MCF 10A (cell line): ENCODE measurements around the gene CBLN4. TPM values are rescaled to one million over a fixed set of nuclear protein-coding genes. Genes with fewer than 3 reads are reported as not detected.

Source experiments
- BruUV-seq: library from RNA; stranded (reverse); fragments of 400-500 nt; replicated peaks from 2 replicates; lab custom pipeline; 2021; lab: Mats Ljungman, UMichigan
- CTCF ChIA-PET: fragments of 300-600 bp; sonication (Branson Sonifier 250); formaldehyde crosslinking; extraction: SDS; loops from one replicate; lab custom pipeline; 2021; ENCODE audit warnings: antibody characterized with exemption, inconsistent platforms; lab: Yijun Ruan, JAX
- POLR2A ChIA-PET: fragments of 300-600, 350-650 bp; sonication (Branson Sonifier 250); formaldehyde crosslinking; extraction: SDS; loops from one replicate; lab custom pipeline; 2020; ENCODE audit warnings: antibody characterized with exemption, inconsistent platforms; lab: Yijun Ruan, JAX
- DNase-seq: peaks from one replicate; pipeline ENCODE4 v3.0.0-alpha.2; 2018; ENCODE audit not compliant: unreplicated experiment
- H3K27ac Mint-ChIP-seq: one replicate; pipeline ENCODE4 v1.8.0; 2022; ENCODE audit warnings: mild to moderate bottlenecking, low read depth, mixed read lengths; ENCODE audit not compliant: unreplicated experiment
- H3K27me3 Mint-ChIP-seq: one replicate; pipeline ENCODE4 v1.8.0; 2022; ENCODE audit warnings: mixed read lengths; ENCODE audit not compliant: insufficient read depth, unreplicated experiment
- H3K36me3 Mint-ChIP-seq: one replicate; pipeline ENCODE4 v1.8.0; 2022; ENCODE audit warnings: mild to moderate bottlenecking, moderate library complexity, mixed read lengths; ENCODE audit not compliant: insufficient read depth, unreplicated experiment
- H3K4me1 Mint-ChIP-seq: one replicate; pipeline ENCODE4 v1.8.0; 2022; ENCODE audit warnings: mixed read lengths; ENCODE audit not compliant: insufficient read depth, unreplicated experiment
- H3K4me3 Mint-ChIP-seq: one replicate; pipeline ENCODE4 v1.8.0; 2022; ENCODE audit warnings: mild to moderate bottlenecking, moderate library complexity, mixed read lengths; ENCODE audit not compliant: unreplicated experiment
- H3K9me3 Mint-ChIP-seq: one replicate; pipeline ENCODE4 v1.8.0; 2022; ENCODE audit warnings: mixed read lengths; ENCODE audit not compliant: unreplicated experiment
- CTCF ChIP-seq: fragments of 200-600 bp; IDR thresholded peaks from one replicate; pipeline ENCODE4 v1.8.0; 2022; ENCODE audit warnings: antibody characterized with exemption, mild to moderate bottlenecking; ENCODE audit not compliant: unreplicated experiment
- intact Hi-C: fragments of 100-400 bp; cut with micrococcal nuclease; formaldehyde crosslinking; loops from 2 replicates; pipeline ENCODE4 v1.14.1; 2022
- total RNA-seq: library from RNA; stranded (reverse); gene quantifications from 2 replicates; pipeline ENCODE4 v1.2.3, GENCODE V29; 2022

The CBLN4 gene
- total RNA-seq, 1 experiment from 2014 or later: not detected

- POLR2A ChIA-PET: interaction anchor here (0.7 kb wide), 1 partner anchor 15 kb away, joined by 3 read pairs; no protein-coding TSS in a partner anchor
- Mint-ChIP-seq H3K4me3 (no peak overlapping the region), H3K9me3 (peaks cover 31% of the 10 kb centered on the region), H3K27me3 (no peaks in the 10 kb centered on the region), H3K4me1 (no peaks in the 10 kb centered on the region), H3K36me3 (no peaks in the 10 kb centered on the region), H3K27ac (no peak overlapping the region)
- CTCF ChIA-PET: interaction anchor here (0.6 to 0.7 kb wide), 2 partner anchors 153 to 482 kb away, joined by 3 read pairs; no protein-coding TSS in a partner anchor
- DNase-seq: no peak
- intact Hi-C loops: no loop called here
- BruUV-seq: no TSS peak
- no peak for TF ChIP-seq CTCF
These were observed 12.9 kb upstream of the CBLN4 start for GRCh38 chr20:56018194-56018593.

- ChIA-PET CTCF (interaction anchor here (0.6 kb wide), 1 partner anchor 482 kb away, joined by 3 read pairs; no protein-coding TSS in a partner anchor), POLR2A (interaction anchor here (0.7 kb wide), 1 partner anchor 14 kb away, joined by 3 read pairs; no protein-coding TSS in a partner anchor)
- Mint-ChIP-seq H3K9me3 (peaks cover 32% of the 10 kb centered on the region), H3K27ac (no peak overlapping the region), H3K36me3 (no peaks in the 10 kb centered on the region), H3K4me1 (no peaks in the 10 kb centered on the region), H3K4me3 (no peak overlapping the region), H3K27me3 (no peaks in the 10 kb centered on the region)
- BruUV-seq: no TSS peak
- intact Hi-C loops: no loop called here
- no peak for TF ChIP-seq CTCF
- DNase-seq: no peak
These were observed 12.2 kb upstream of the CBLN4 start for GRCh38 chr20:56017560-56017959.

- DNase-seq: no peak
- no peaks in the 10 kb centered on the region for H3K36me3 Mint-ChIP-seq
- no TSS peak for BruUV-seq
These were observed 9.7 kb upstream of the CBLN4 start for GRCh38 chr20:56014998-56015397.

GRCh38 chr20:56014151-56014550 lies 8.8 kb upstream of the CBLN4 start:
- peaks cover 28% of the 10 kb centered on the region for H3K9me3 Mint-ChIP-seq
- H3K27ac Mint-ChIP-seq: no peak overlapping the region
- intact Hi-C loops: no loop called here
- H3K27me3 Mint-ChIP-seq: no peaks in the 10 kb centered on the region
- no peak overlapping the region for H3K4me3 Mint-ChIP-seq
- BruUV-seq: no TSS peak
- no peak for TF ChIP-seq CTCF
- H3K4me1 Mint-ChIP-seq: no peaks in the 10 kb centered on the region
- DNase-seq: no peak
- CTCF ChIA-PET: no interaction called here
- no peaks in the 10 kb centered on the region for H3K36me3 Mint-ChIP-seq
- POLR2A ChIA-PET: no interaction called here

More at GRCh38 chr20:56014998-56015397, 9.7 kb upstream of the CBLN4 start:
- no peak overlapping the region for H3K27ac Mint-ChIP-seq
- POLR2A ChIA-PET: no interaction called here
- intact Hi-C loops: no loop called here
- no peak for TF ChIP-seq CTCF
- peaks cover 33% of the 10 kb centered on the region for H3K9me3 Mint-ChIP-seq
- no peaks in the 10 kb centered on the region for H3K27me3 Mint-ChIP-seq
- CTCF ChIA-PET: no interaction called here
- H3K4me1 Mint-ChIP-seq: no peaks in the 10 kb centered on the region
- no peak overlapping the region for H3K4me3 Mint-ChIP-seq
